Activated T-helper 1 cell treated with Interleukin-2 at 50 U/mL for 16 hours (primary cell): ENCODE data around the gene OR2A1.
"Not testable (repeated sequence)": the region's sequence is repeated elsewhere in the genome, so short reads cannot be mapped to it uniquely, and the experiment has no call there.

Source experiments
- DNase-seq: peaks from one replicate; pipeline ENCODE4 v3.0.0-alpha.2; 2020; ENCODE audit warnings: low read depth

Gene OR2A1, protein sequence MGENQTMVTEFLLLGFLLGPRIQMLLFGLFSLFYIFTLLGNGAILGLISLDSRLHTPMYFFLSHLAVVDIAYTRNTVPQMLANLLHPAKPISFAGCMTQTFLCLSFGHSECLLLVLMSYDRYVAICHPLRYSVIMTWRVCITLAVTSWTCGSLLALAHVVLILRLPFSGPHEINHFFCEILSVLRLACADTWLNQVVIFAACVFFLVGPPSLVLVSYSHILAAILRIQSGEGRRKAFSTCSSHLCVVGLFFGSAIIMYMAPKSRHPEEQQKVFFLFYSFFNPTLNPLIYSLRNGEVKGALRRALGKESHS

GRCh38 chr7:144311872-144312469 lies at the start of gene OR2A1:
Gene OR2A1, plus strand, starts transcription at chr7:144312419. Its CDS starts 5,706 bp downstream, at chr7:144318125.
- DNase-seq: not testable (repeated sequence)

DNA sequence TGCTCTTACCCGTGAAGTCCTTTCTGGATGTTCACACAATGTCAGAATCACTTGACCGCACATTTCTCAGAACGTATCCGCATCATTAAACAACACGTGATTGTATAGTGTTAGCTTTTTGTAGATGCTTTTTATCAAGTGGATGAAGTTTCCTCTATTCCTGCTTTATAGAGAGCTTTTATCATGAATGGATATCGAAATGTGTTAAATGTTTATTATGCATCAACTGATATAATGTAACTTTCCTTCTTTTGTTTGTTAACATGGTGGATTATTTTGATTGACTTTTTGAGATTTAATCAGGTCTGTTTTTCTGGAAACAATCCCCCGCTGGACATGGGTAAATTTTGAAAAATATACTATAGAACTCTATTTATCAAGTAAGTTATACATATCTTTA lies 47.5 kb upstream of the OR2A1 start, which contains the start of gene OR2A7:
Gene OR2A7 (minus strand): TSS at position 101 of the 400 bp plus-strand sequence. CDS start 5,164 bp downstream, outside the sequence.
- DNase-seq: not testable (repeated sequence)

GRCh38 chr7:144269188-144269587 lies 43.0 kb upstream of the OR2A1 start, which contains the start of gene CTAGE8:
Gene CTAGE8, minus strand, starts transcription at chr7:144269288. Its CDS starts 38 bp downstream, at chr7:144269250.
- not testable (repeated sequence) for DNase-seq

GRCh38 chr7:144275281-144275680 lies 36.9 kb upstream of the OR2A1 start:
- DNase-seq: not testable (repeated sequence)

DNA sequence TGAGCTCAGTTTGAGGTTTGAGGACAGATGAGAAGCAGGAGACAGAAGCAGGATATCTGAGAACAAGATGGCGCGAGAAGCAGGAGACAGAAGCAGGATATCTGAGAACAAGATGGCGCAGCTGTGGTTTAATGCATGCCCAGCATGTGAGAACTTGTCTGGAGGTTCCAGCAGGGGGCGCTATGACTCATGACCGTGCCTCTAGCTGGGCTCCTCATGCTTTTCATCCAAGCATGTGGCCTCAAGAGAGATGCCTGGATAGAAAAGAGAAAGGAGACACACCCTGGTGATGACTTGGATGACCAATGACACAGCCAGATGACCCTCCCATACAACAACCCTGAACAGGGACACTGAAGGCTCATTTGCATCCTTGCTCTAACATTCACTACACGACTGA lies 32.2 kb upstream of the OR2A1 start:
- DNase-seq: not testable (repeated sequence)

- not testable (repeated sequence) for DNase-seq
Measured at GRCh38 chr7:144281981-144282380, 30.2 kb upstream of the OR2A1 start.

GRCh38 chr7:144282490-144282889 lies 29.7 kb upstream of the OR2A1 start:
- DNase-seq: not testable (repeated sequence)

GRCh38 chr7:144283716-144284115 lies 28.5 kb upstream of the OR2A1 start:
- not testable (repeated sequence) for DNase-seq

- DNase-seq: not testable (repeated sequence)
Measured at GRCh38 chr7:144287171-144287784, 24.9 kb upstream of the OR2A1 start.

- not testable (repeated sequence) for DNase-seq
Measured at GRCh38 chr7:144291607-144292006, 20.6 kb upstream of the OR2A1 start.

GRCh38 chr7:144292384-144293161 lies 19.6 kb upstream of the OR2A1 start:
- not testable (repeated sequence) for DNase-seq

- DNase-seq: not testable (repeated sequence)
Measured at GRCh38 chr7:144293794-144294499, 18.3 kb upstream of the OR2A1 start.

GRCh38 chr7:144302578-144303303 lies 9.5 kb upstream of the OR2A1 start:
- not testable (repeated sequence) for DNase-seq

DNA sequence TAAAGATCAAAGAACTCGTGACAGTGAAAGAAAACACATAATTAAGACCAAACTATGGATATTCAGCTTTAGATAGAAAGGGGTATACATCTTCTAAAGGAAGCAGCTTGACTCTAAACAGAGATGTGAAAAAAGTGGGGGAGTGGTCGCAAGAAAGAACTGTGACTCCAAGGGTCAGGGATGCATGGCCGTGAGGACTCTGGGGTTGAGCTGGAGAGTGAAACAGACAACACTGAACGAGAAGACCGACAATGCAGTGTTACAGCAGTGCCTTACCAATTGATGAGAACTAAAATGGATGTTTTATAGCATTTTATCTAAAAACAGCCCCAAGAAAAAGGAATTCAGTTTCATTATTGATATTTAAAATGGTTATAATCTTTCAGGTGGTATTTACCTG lies 8.6 kb upstream of the OR2A1 start:
- not testable (repeated sequence) for DNase-seq

- not testable (repeated sequence) for DNase-seq
Measured at GRCh38 chr7:144305156-144305555, 7.1 kb upstream of the OR2A1 start.

DNA sequence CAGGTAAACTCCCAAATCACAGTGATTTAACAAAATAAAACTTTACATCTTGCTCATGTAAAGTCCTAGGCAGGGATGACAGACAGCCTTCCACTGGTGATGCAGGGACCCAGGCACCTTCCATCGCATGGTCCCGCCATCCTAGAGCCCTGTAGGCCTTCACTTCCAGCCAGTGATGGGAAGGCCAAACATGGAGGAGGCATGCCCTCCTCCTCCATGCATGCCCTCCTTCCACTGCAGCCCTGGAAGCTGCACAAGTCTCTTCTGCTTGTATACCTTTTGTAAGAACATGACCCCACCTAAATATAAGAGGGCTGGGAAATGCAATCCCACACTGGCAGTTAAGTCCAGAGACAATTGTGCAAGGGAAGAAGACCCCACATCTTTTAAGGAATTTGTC lies 2.5 kb upstream of the OR2A1 start:
- DNase-seq: not testable (repeated sequence)

- not testable (repeated sequence) for DNase-seq
Measured at GRCh38 chr7:144311218-144311617, 1.0 kb upstream of the OR2A1 start.

DNA sequence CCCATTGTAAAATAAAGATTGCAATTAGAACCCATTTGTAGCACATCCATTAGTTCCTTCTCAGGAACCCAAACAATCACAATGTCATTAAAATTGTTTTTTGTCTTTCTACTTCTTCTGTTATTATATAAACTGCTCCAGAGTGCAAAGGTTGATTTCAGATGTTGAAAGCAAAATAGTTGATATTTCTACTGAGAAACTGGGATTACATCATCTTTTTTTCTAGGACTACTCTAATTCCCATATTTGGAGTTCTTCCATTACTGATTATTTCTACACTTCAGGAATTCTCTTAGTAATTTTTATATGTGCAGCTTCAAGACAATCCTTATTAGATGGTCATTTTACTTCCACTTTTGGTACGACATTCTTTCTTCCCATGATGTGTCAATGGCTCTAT lies 5.3 kb downstream of the OR2A1 start:
- DNase-seq: not testable (repeated sequence)

GRCh38 chr7:144319547-144319946 lies 7.3 kb downstream of the OR2A1 start:
- DNase-seq: not testable (repeated sequence)

GRCh38 chr7:144321677-144322206 lies 9.5 kb downstream of the OR2A1 start:
- DNase-seq: not testable (repeated sequence)
